SKM-1 treated with dmso at 0.1 percent for 144 hours (cell line): ENCODE results near the gene ACTR2.
"Not testable (repeated sequence)": the region's sequence is repeated elsewhere in the genome, so short reads cannot be mapped to it uniquely, and the experiment has no call there.

Source experiments
- DNase-seq: peaks from one replicate; lab custom pipeline; 2025; ENCODE audit not compliant: unreplicated experiment; lab: John Stamatoyannopoulos, UW

Gene ACTR2

DNA sequence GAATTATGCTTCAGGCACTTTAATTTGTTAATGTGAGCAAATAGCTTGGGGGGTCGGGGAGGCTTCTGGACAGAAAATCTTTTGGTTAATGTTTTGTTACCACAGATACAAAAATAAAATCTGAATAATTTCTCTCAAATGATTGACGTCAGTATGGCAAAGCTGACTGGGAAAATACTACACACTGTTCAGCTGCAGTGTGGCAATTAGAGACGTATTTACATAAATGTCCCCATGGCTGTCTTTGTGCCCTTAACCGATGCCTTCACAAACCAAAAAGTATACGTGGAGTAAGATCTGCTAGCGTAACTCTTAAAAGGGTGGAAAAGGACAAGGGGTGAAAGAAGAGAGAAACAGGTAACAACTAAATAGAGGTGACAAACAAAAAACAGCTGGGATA lies 83.4 kb downstream of the ACTR2 start:
- DNase-seq: no peak

DNA sequence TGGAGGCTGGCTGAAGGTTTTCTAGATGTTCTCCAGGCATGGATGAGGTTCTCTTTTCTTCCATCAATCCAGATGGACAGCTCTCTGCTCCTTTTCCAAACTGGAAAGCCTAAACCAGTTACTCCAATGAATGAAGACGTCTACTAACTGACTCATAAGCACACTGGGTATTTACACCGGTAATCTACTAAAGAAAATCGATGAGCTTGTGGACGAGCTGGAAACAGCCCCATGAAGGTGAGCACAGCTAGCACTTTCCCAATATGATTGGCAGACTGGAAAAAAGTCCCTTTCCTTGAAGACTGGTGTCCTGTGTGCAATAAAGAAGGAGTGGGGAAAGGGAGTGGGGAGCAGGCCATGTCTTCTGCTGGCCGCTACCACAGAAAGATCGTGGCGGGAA lies 84.0 kb downstream of the ACTR2 start:
- no peak for DNase-seq

DNA sequence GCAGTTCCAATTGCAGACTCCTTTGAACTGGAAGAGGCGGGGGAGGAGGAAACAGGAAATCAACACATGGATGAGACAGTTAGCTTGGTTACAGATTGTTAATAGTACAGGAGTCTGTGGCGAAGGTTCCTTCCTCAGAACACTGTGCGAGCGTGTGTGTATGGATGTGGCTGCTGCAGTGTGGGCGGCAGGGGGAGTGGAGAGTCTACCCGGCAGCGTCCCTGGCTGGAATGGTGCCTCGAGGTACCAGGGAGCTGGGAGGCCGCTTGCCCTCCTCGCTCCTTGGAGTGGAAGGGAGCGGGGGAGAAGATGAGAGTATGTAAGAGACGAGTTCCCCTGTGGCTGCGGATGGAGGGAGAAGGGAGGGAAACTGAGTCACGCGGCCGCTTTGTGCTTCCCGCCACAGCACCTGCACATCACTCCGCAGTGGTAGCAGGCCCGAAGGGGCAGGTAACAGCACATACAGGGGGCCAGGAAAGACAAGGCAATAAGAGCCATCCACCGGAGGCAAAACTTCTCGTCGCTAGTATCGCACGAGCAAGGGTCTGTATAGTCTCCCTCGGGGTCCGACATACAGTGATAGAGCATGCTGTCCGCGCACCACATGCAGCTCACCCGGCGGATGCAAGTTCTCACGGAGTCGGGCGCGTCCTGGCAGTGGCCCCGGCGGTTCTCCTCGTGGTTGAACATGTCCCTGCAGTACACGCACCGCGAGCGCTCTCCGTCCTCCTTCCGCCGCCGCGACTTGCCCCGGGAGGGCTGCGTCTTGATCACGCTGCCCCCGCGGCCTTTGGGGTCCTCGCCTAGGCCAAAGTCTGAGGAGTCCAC lies 85.7 kb downstream of the ACTR2 start:
- DNase-seq: no peak

DNA sequence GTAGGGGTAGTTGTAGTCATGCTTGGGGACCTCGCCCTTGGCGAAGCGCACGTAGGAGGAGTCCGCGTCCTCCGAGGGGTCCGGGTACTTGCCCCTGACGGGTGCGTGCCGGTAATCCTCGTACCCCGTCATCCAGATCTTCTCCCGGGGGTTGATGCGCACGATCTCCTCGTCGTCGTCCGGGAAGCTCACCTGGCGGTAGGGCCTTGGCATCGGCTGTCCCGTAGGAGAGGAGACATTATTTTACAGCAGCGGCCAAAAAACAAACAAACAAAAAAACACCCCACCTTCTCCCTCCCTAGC lies 86.3 kb downstream of the ACTR2 start:
- DNase-seq: no peak

DNA sequence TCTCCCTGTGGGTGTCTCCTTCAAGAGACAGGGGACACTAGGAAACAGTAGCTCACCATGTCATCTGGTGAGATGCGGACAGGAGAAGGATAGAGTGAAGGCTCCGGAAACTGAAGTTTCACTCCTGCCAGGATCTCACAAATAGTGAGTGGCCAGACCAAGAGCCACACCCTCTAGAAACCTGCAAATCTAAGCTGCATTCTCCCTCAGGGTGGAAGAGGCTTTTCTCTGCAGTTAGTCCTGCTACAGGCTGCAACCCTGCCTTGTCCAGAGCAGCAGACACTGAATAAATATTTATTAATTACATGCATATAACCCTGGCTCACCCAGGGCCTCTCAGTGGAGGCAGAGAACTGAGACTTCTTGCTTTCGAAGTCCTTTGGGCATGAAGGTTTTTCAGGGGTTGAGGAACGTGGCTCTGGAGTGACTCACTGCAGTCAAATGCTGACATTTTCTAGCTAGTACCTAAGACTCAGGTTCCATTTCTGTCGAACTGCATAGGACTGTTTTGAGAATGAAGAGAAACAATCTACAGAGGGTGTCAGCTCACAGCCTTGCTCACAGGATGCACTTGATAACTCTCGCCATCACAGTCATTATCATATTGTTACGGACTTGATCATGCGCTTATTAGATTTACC lies 87.3 kb downstream of the ACTR2 start:
- DNase-seq: no peak

DNA sequence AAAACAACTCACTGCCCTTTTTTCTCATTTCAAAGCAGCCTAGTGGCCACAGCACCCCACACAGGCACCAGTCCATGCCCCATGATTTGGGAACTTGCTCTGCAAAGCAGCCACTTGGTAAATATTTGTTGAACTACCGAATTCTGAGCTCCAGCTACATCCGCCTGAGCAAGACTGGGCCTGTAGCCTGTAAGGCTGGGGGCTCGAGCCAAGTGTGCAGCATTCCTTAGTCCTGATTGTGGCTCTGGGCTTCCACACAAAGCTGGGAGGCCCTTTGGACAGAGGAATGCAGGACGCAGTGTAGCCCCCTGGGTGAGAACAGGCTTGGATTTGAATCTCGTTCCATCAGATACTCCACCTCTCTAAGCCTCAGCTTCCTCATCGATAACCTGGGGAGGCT lies 88.4 kb downstream of the ACTR2 start:
- DNase-seq: no peak

DNA sequence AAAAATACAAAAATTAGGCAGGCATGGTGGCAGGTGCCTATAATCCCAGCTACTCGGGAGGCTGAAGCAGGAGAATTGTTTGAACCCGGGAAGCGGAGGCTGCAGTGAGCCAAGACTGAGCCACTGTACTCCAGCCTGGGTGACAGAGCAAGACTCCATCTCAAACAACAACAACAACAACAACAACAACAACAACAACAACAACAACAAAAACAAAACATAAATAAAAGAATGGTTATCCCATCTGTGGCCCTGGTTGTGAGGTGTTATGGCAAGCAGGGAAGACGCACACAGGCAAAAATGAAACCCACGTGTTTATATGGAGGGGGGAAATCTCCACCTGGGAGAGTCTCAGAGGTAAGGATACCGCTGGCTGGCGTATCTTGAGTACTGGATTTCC lies 89.7 kb downstream of the ACTR2 start:
- not testable (repeated sequence) for DNase-seq

DNA sequence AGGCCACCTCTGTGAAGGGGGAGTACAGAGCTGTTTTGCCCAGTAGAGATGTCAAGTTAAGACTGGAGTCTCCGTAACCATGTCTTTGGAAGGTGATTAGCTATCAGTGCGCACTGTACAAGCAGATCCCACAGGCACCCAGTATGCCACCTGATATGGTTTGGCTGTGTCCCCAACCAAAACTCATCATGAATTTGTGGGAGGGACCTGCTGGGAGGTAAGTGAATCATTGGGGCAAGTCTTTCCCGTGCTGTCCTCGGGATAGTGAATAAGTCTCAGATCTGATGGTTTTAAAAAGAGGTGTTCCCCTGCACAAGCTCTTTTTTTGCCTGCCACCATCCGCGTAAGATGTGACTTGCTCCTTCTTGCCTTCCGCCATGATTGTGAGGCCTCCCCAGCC lies 90.2 kb downstream of the ACTR2 start:
- no peak for DNase-seq

DNA sequence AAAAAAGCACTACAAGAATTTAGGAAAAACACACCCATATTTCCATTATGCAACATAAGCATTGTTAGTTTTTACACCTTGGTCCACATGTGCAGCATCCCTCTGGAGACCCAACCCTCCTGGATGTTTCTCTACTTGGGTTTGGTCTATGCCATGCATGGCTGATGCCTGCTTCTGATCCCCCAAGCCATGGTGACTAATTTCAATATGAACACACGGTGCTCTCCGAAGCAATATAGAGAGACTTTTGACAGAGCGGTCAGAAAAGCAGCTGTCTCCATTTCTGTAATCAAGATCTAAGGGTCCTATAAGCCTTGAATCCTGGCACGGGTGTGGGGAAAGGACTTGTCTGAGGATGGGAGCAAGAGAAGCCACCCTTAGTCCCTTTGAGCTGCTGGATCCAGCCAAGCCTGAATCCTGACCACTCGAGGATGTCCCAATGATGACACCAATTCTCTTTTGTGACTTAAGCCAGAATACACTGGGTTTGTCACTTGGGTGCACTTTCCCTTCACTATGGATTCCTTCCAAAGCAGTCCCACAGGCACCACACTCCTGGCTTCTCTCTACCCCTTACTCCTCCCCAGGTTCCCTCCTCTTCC lies 91.5 kb downstream of the ACTR2 start:
- no peak for DNase-seq

DNA sequence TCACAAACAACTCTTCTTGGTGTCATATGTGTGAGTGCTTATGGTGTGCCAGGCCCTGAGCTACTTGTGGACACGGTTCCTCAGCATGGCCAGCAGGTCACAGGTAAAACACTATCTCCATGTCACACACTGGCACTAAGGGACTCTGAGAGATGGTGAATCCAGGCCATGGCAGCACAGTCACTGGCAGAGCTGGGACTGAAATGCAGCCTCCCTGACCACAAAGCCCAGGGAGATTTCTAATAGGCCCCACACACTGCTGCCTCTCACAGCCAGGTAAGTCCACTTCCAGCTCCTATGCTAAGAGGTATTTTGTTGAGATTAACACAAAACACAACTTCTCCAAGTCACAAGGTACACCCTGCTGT lies 92.0 kb downstream of the ACTR2 start:
- no peak for DNase-seq

DNA sequence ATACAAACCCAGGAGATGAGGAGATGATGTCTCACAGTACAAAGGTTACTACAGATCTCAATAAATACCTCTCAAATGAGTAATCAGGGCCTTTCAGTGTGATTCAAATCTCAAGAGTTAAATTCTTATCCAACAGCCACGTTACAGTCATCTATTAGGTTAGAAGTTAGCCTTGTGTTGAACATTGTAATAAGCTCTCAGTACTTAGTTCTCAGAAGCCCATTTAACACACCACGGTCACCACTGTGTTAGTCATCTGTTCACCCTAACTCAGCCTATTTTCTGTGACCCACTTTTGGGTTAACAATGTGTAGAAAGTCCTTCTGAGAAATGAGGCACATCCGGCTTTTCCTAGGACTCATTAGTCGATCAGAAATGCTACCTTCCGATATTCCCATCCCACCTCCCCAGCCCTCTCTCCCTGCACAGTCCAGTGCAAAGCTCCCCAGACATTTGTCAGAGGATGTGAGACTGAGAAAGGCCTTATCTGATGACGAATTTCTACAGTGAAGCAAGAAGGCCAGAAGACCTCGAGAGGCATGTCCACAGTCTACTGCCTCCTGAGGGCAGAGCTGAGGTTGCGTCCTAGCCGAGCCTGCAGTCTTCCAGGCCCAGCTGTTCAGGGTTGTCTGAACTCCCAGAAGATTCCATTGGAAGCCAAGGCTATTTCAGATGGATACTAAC lies 92.6 kb downstream of the ACTR2 start:
- DNase-seq: no peak
